Endothelial cell of umbilical vein (primary cell): Measurements from ENCODE around the gene CYFIP2.

Source experiments
- EZH2 ChIP-seq: IDR thresholded peaks from 2 replicates; pipeline ENCODE4 v1.6.1; 2012; ENCODE audit warnings: borderline replicate concordance, low read depth, mild to moderate bottlenecking, moderate library complexity, low read length, inconsistent platforms; ENCODE audit not compliant: severe bottlenecking
- POLR2AphosphoS5 ChIP-seq: IDR thresholded peaks from 2 replicates; pipeline ENCODE4 v1.6.1; 2012; ENCODE audit warnings: low read depth, mild to moderate bottlenecking, control low read depth, low read length, moderate library complexity; ENCODE audit not compliant: insufficient read depth
- TF ChIP-seq, protein P1 (sequence below), 2 donors: IDR thresholded peaks; 1 replicate in 1 of 2; 2 replicates in 1 of 2; pipeline ENCODE4 v1.5.1; 2011; ENCODE audit warnings: low read length in 2 of 2, mild to moderate bottlenecking in 2 of 2, moderate library complexity in 2 of 2, control low read depth in 1 of 2, inconsistent platforms in 1 of 2, low read depth in 1 of 2; ENCODE audit not compliant: insufficient read depth in 1 of 2; ENCODE audit errors: extremely low read depth in 1 of 2
- TF ChIP-seq, protein P2 (sequence below): IDR thresholded peaks from 2 replicates; pipeline ENCODE4 v1.6.1; 2011; ENCODE audit not compliant: insufficient read depth, insufficient read length

DNA sequence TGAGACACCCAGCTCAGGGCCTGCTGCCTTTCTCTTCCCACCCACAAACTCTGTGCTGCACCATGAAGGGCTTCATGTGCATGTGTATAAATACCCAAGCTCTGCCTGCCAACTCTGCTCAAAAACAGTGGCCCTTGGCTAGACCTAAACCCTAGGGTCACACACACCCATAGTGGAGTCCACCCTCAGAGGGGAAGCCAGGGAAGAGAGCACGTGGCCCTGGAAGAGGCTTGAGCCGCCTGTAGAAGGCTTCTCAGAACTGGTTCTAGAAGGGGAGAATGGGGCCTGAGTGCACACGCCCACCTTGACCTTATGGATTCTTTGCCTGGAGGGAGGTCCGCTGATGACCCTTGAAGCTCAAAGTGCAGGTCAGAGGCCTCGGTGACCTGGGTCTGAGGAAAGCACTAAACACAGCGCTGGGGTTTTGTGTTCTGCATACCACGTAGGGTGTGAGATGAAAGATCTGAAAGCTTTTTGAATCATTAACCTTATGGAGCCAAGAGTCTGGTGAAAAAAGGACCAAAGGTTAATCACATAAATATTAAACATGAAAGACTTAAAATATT, 60.6 kb downstream of the CYFIP2 start:
- TF ChIP-seq, protein P1, sequence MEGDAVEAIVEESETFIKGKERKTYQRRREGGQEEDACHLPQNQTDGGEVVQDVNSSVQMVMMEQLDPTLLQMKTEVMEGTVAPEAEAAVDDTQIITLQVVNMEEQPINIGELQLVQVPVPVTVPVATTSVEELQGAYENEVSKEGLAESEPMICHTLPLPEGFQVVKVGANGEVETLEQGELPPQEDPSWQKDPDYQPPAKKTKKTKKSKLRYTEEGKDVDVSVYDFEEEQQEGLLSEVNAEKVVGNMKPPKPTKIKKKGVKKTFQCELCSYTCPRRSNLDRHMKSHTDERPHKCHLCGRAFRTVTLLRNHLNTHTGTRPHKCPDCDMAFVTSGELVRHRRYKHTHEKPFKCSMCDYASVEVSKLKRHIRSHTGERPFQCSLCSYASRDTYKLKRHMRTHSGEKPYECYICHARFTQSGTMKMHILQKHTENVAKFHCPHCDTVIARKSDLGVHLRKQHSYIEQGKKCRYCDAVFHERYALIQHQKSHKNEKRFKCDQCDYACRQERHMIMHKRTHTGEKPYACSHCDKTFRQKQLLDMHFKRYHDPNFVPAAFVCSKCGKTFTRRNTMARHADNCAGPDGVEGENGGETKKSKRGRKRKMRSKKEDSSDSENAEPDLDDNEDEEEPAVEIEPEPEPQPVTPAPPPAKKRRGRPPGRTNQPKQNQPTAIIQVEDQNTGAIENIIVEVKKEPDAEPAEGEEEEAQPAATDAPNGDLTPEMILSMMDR (IDR thresholded peaks at IDR 0.05; ENCODE audit: extremely low read depth in 1 of 2, insufficient read depth in 1 of 2, low read depth in 1 of 2, low read length in 2 of 2): no peak
- TF ChIP-seq EZH2 (no peak), POLR2AphosphoS5 (no peak)
- TF ChIP-seq, protein P2, sequence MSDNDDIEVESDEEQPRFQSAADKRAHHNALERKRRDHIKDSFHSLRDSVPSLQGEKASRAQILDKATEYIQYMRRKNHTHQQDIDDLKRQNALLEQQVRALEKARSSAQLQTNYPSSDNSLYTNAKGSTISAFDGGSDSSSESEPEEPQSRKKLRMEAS: no peak
